Fibroblast of skin of scalp (primary cell): ENCODE measurements around the gene BCAM.
"Not testable (repeated sequence)": the region's sequence is repeated elsewhere in the genome, so short reads cannot be mapped to it uniquely, and the experiment has no call there.

ENCODE experiments used
- DNase-seq: peaks from one replicate; pipeline ENCODE4 v3.0.0-alpha.2; 2013

BCAM gene

DNA sequence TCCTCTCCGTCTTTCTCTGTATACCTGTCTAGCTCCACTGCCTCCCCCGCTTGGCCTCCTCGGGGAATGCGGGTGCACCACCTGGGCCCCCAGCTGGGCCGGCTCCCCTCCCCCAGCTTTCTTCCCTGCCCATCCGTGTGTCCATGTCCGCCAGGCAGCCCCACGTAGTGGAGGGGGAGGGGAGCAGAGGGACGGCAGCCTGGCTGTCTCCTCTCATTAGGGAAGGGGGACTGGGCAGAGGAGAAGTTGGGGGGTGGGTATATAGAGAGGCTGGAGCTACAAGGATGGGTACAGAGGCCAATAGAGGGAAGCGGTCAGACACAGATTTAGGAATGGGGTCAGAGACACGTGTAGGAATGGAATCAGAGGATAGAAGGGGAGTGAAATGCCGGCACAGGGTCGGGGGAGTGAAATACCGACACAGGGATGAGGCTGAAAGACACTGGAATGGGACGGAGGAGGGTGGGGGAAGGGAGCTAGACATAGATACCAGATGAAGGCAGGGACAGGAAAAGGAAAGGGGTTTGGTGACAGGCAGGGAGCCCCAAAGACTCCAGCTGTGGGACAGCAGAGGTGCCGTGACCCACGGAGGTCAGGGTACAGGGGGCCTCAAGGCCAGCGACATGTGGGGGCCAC lies 40.0 kb downstream of the BCAM start:
- no peak for DNase-seq

- no peak for DNase-seq
These were observed 41.8 kb downstream of the BCAM start for GRCh38 chr19:44850641-44851109.

GRCh38 chr19:44851427-44851826 lies 42.5 kb downstream of the BCAM start:
- no peak for DNase-seq

DNA sequence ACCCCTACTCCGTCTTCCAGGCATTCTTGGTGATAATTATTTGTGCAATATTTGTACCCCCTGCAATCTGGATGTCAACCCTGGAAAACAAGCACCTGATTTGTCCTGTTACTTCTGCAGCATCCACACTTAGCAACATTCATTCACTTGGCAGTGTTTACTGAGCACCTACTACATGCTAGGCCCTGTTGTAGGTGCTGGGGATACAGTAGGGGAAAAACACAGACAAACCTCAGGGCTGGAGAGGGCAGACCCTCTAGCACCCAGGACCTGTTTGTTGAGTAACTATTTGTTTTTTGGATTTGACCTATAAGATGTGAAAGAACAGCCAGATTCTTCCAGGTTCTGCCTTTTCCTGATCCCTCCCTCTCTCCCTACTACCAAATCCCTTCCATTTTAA lies 46.7 kb downstream of the BCAM start:
- no peak for DNase-seq

DNA sequence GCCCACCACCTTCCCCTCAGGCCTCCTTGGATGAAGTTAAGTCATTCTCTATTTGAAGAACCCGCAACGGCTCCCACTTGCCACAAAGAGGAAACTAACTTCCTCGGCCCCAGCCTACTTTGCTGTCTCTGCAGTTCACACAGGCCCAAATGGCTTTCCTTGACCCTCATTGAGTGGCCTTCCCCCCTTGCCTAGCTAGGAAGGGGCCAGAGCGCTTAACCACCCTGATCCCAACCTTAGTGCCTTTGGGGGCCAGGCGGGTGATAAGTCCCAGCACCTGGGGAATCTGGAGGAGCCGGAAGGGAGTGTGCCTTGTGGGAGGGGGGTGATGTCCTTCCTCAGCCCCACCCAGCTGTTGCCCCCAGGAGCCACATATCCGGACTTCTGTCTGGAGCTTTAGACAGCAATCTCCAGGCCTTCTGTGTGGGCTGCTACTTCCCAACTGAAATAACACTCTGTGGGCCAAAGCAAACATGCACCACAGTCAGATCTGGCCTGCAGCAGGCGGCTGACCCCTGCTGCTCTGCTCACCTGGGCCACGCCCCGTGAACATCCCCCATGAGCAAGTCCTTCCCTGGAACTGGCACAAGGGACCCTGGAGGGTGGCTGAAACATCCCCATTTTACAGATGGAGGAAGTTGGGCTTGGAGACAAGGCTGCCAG lies 47.6 kb downstream of the BCAM start:
- no peak for DNase-seq

- DNase-seq: no peak
These were observed 48.9 kb downstream of the BCAM start for GRCh38 chr19:44857837-44858236.

DNA sequence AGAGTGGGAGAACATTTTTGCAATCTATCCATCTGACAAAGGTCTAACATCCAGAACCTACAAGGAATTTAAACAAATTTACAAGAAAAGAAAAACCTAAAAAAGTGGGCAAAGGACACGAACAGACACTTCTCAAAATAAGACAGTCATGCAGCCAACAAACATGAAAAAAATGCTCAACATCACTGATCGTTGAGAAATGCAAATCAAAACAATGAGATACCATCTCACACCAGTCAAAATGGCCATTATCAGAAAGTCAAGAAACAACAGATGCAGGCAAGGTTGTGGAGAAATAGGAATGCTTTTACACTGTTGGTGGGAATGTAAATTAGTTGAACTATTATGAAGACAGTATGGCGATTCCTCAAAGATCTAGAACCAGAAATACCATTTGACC lies 52.7 kb downstream of the BCAM start:
- not testable (repeated sequence) for DNase-seq

DNA sequence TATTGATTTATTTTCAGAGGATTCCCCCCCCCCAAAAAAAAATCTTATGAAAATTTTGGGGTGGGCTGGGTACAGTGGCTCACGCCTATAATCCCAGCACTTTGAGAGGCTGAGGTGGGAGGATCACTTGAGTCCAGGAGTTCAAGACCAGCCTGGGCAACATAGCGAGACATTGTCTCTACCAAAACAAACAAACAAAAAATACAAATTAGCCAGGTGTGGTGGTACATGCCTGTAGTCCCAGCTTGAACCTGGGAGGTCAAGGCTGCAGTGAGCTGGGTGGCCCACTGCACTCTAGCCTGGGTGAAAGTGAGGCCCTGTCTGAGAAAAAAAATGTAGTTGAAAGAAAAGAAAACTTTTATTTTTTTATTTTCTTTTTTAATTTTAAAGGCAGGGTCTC lies 55.1 kb downstream of the BCAM start:
- no peak for DNase-seq

DNA sequence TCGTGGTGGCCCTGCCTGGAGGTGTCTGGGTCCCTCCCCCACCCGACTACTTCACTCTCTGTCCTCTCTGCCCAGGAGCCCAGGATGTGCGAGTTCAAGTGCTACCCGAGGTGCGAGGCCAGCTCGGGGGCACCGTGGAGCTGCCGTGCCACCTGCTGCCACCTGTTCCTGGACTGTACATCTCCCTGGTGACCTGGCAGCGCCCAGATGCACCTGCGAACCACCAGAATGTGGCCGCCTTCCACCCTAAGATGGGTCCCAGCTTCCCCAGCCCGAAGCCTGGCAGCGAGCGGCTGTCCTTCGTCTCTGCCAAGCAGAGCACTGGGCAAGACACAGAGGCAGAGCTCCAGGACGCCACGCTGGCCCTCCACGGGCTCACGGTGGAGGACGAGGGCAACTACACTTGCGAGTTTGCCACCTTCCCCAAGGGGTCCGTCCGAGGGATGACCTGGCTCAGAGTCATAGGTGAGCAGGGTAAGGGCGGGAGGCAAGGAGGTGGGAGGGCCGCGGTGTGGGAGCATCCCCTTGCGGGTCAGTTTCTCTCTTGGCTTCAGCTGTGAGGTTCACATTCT lies 56.4 kb downstream of the BCAM start:
- DNase-seq: no peak

- DNase-seq: no peak
These were observed 57.8 kb downstream of the BCAM start for GRCh38 chr19:44866664-44867063.

- no peak for DNase-seq
These were observed 58.7 kb downstream of the BCAM start for GRCh38 chr19:44867578-44867977.

DNA sequence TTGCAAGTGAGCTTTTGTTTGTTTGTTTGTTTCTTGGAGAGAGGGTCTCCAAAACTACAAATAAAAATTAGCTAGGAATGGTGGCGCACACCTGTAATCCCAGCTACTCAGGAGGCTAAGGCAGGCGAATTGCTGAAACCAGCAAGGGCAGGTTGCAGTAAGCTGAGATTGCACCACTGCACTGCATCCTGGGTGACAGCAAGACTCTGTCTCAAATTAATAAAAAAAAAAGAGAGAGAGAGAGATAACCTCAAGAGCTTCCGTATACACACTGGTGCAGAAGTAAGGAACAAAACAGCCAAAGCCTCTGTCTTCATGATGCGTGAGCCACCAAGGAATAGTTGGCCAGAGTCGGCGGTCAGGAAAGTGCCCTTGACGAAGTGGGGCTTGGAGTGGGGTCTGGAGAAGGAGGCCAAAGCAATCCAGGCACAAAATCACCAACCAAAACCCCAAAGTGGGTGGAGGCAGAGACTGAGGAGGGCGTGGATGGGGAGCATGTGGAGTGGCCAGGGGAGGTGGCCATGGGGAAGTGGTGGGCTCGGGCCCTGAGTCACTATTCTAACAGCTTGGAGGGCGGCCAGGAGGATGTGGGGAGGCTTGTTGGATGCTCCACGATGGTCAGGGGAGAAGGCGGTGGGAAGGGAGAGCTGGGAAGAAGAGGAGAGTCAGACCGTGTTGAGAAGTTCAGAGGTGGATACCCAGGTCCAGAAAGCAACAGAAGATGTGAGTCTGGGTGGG lies 61.0 kb downstream of the BCAM start:
- DNase-seq: peak; percentile 71
